KMS-11 (cell line): ENCODE results near the gene PRDM10.

Experiments used
- H2AFZ ChIP-seq: fragments of 200-600 bp; sonication (generic); 2 replicates; pipeline ENCODE4 v1.6.1; 2016; ENCODE audit warnings: antibody characterized with exemption, mixed run types, low read depth
- H3K27ac ChIP-seq: fragments of 200-600 bp; sonication (generic); 2 replicates; pipeline ENCODE4 v1.6.1; 2016; ENCODE audit warnings: mild to moderate bottlenecking, mixed run types
- H3K27me3 ChIP-seq: fragments of 200-600 bp; sonication (generic); 2 replicates; pipeline ENCODE4 v1.6.1; 2017; ENCODE audit warnings: mild to moderate bottlenecking, low read depth, mixed run types, moderate library complexity; ENCODE audit not compliant: insufficient read depth
- H3K36me3 ChIP-seq: fragments of 200-600 bp; sonication (generic); 2 replicates; pipeline ENCODE4 v1.6.1; 2017; ENCODE audit warnings: mild to moderate bottlenecking, mixed run types; ENCODE audit not compliant: insufficient read depth
- H3K4me1 ChIP-seq: fragments of 200-600 bp; sonication (generic); 2 replicates; pipeline ENCODE4 v1.6.1; 2016; ENCODE audit warnings: mild to moderate bottlenecking, low read depth, mixed run types; ENCODE audit not compliant: poor library complexity, severe bottlenecking
- H3K4me2 ChIP-seq: fragments of 200-600 bp; sonication (generic); 2 replicates; pipeline ENCODE4 v1.7.0; 2016; ENCODE audit warnings: mild to moderate bottlenecking, mixed run types
- H3K4me3 ChIP-seq: fragments of 200-600 bp; sonication (generic); IDR thresholded peaks from 2 replicates; pipeline ENCODE4 v1.6.1; 2017; ENCODE audit warnings: low read depth, low read length, mixed read lengths; ENCODE audit not compliant: insufficient read depth
- H3K79me2 ChIP-seq: fragments of 200-600 bp; sonication (generic); 2 replicates; pipeline ENCODE4 v1.6.1; 2016; ENCODE audit warnings: low read depth, mixed run types; ENCODE audit not compliant: insufficient read depth
- H3K9ac ChIP-seq: fragments of 200-600 bp; sonication (generic); 2 replicates; pipeline ENCODE4 v1.6.1; 2016; ENCODE audit warnings: mild to moderate bottlenecking, mixed run types
- H4K20me1 ChIP-seq: fragments of 200-600 bp; sonication (generic); 2 replicates; pipeline ENCODE4 v1.6.1; 2016; ENCODE audit warnings: mild to moderate bottlenecking, mixed run types; ENCODE audit not compliant: insufficient read depth
- CTCF ChIP-seq: fragments of 200-600 bp; sonication (generic); conservative IDR thresholded peaks from 2 replicates; pipeline ENCODE4 v1.6.1; 2017; ENCODE audit warnings: low read depth, mild to moderate bottlenecking, antibody characterized with exemption, low read length, moderate library complexity, mixed read lengths

Gene PRDM10

GRCh38 chr11:129980086-129980485, 22.5 kb downstream of the PRDM10 start:
- Histone ChIP-seq H3K27me3 (no peaks in the 10 kb centered on the region), H4K20me1 (no peaks in the 10 kb centered on the region), H3K4me2 (no peak overlapping the region), H3K79me2 (no peaks in the 10 kb centered on the region), H3K9ac (no peak overlapping the region), H3K36me3 (no peaks in the 10 kb centered on the region), H3K4me1 (no peaks in the 10 kb centered on the region), H3K27ac (no peak overlapping the region), H2AFZ (no peak overlapping the region), H3K4me3 (no peak overlapping the region)
- TF ChIP-seq CTCF: no peak

GRCh38 chr11:129979046-129979605, 23.5 kb downstream of the PRDM10 start:
- Histone ChIP-seq H3K27ac (no peak overlapping the region), H3K27me3 (no peaks in the 10 kb centered on the region), H2AFZ (no peak overlapping the region), H3K36me3 (no peaks in the 10 kb centered on the region), H3K4me3 (no peak overlapping the region), H3K9ac (no peak overlapping the region), H4K20me1 (no peaks in the 10 kb centered on the region), H3K4me1 (no peaks in the 10 kb centered on the region), H3K79me2 (no peaks in the 10 kb centered on the region), H3K4me2 (no peak overlapping the region)
- TF ChIP-seq CTCF: no peak

GRCh38 chr11:129978447-129978846, 24.2 kb downstream of the PRDM10 start:
- Histone ChIP-seq H3K79me2 (no peaks in the 10 kb centered on the region), H4K20me1 (no peaks in the 10 kb centered on the region), H2AFZ (no peak overlapping the region), H3K4me1 (no peaks in the 10 kb centered on the region), H3K36me3 (no peaks in the 10 kb centered on the region), H3K4me3 (no peak overlapping the region), H3K9ac (no peak overlapping the region), H3K4me2 (no peak overlapping the region), H3K27me3 (no peaks in the 10 kb centered on the region), H3K27ac (no peak overlapping the region)
- TF ChIP-seq CTCF: no peak

- TF ChIP-seq CTCF: no peak
- no peak overlapping the region for H2AFZ ChIP-seq
- H3K79me2 ChIP-seq: no peaks in the 10 kb centered on the region
- H3K4me3 ChIP-seq: no peak overlapping the region
- H3K9ac ChIP-seq: no peak overlapping the region
- no peaks in the 10 kb centered on the region for H3K27me3 ChIP-seq
- H3K36me3 ChIP-seq: no peaks in the 10 kb centered on the region
- H3K4me2 ChIP-seq: no peak overlapping the region
- H3K4me1 ChIP-seq: no peaks in the 10 kb centered on the region
- no peaks in the 10 kb centered on the region for H4K20me1 ChIP-seq
- no peak overlapping the region for H3K27ac ChIP-seq
Measured at GRCh38 chr11:129976328-129976727, 26.3 kb downstream of the PRDM10 start.
